Measurements from ENCODE around the gene FBXL7. TPM values are rescaled to one million over a fixed set of nuclear protein-coding genes. Genes with fewer than 3 reads are reported as not detected.

The FBXL7 gene
- polyA plus RNA-seq, 3 donors, result not detected

GRCh38 chr5:15844871-15845270 lies 344.9 kb downstream of the FBXL7 start:
- no peak for DNase-seq
- no peak for TF ChIP-seq CTCF (IDR thresholded peaks at IDR 0.05)
- intact Hi-C loops (cut with micrococcal nuclease), result no loop called here
- H3K27me3 ChIP-seq (ENCODE audit: control insufficient read depth in 2 of 2, insufficient read depth in 2 of 2, low read length in 2 of 2), result no peaks in the 10 kb centered on the region
- no peaks in the 10 kb centered on the region for H3K4me1 Mint-ChIP-seq
- no peak overlapping the region for H3K4me2 ChIP-seq (replicated peaks; ENCODE audit: extremely low read depth, low read length, poor library complexity, severe bottlenecking)
- H3K9me3 Mint-ChIP-seq, result peaks cover 6 to 28% (median 17%) of the 10 kb centered on the region in 7 donors
- no peaks in the 10 kb centered on the region for H4K20me1 ChIP-seq (ENCODE audit: insufficient read depth, low read length)
- peaks cover 19 to 28% of the 10 kb centered on the region in 2 donors for H3K9me3 ChIP-seq (replicated peaks in 1 of 2; ENCODE audit: control insufficient read depth in 1 of 2, insufficient read depth in 1 of 2, low read length in 2 of 2)
- no peaks in the 10 kb centered on the region for H3K79me2 ChIP-seq (ENCODE audit: insufficient read depth, low read length)
- H3K36me3 Mint-ChIP-seq, result no peaks in the 10 kb centered on the region
- 81% methylated on average over 2 of the region's 3 CpGs for WGBS (ENCODE audit: insufficient coverage)
- H2AFZ ChIP-seq (ENCODE audit: insufficient read depth, low read depth, low read length, poor library complexity, severe bottlenecking), result no peak overlapping the region
- no peak overlapping the region for H3K4me3 ChIP-seq (replicated peaks in 1 of 3; ENCODE audit: low read depth in 2 of 3, low read length in 3 of 3)
- H3K4me3 Mint-ChIP-seq, result no peak overlapping the region
- H3K36me3 ChIP-seq (replicated peaks in 1 of 2; ENCODE audit: control insufficient read depth in 1 of 2, insufficient read depth in 2 of 2, low read length in 2 of 2), result no peaks in the 10 kb centered on the region
- H3K4me1 ChIP-seq (ENCODE audit: control insufficient read depth in 1 of 2, insufficient read depth in 2 of 2, low read length in 2 of 2), result no peaks in the 10 kb centered on the region
- no peak overlapping the region for H3K9ac ChIP-seq (ENCODE audit: insufficient read depth, low read length, poor library complexity, severe bottlenecking)
- H3K27me3 Mint-ChIP-seq (ENCODE audit: low read depth in 3 of 3), result no peaks in the 10 kb centered on the region
- H3K27ac Mint-ChIP-seq, result no peak overlapping the region
- no peak overlapping the region for H3K27ac ChIP-seq (ENCODE audit: low read depth in 1 of 2, low read length in 2 of 2)

GRCh38 chr5:15850536-15850935 lies 350.6 kb downstream of the FBXL7 start:
- no peaks in the 10 kb centered on the region for H4K20me1 ChIP-seq (ENCODE audit: insufficient read depth, low read length)
- H3K9me3 ChIP-seq (replicated peaks in 1 of 2; ENCODE audit: control insufficient read depth in 1 of 2, insufficient read depth in 1 of 2, low read length in 2 of 2), result peaks cover 0 to 23% of the 10 kb centered on the region in 2 donors
- Mint-ChIP-seq H3K4me1 (no peaks in the 10 kb centered on the region), H3K27me3 (ENCODE audit: low read depth in 3 of 3) (peaks cover 0 to 7% (median 0%) of the 10 kb centered on the region in 3 donors), H3K36me3 (no peaks in the 10 kb centered on the region), H3K4me3 (no peak overlapping the region), H3K9me3 (peaks cover 0 to 25% (median 11%) of the 10 kb centered on the region in 7 donors), H3K27ac (no peak overlapping the region)
- DNase-seq, result no peak
- H3K4me2 ChIP-seq (replicated peaks; ENCODE audit: extremely low read depth, low read length, poor library complexity, severe bottlenecking), result no peak overlapping the region
- no peak overlapping the region for H2AFZ ChIP-seq (ENCODE audit: insufficient read depth, low read depth, low read length, poor library complexity, severe bottlenecking)
- no peak overlapping the region for H3K9ac ChIP-seq (ENCODE audit: insufficient read depth, low read length, poor library complexity, severe bottlenecking)
- H3K79me2 ChIP-seq (ENCODE audit: insufficient read depth, low read length), result no peaks in the 10 kb centered on the region
- no peaks in the 10 kb centered on the region for H3K4me1 ChIP-seq (ENCODE audit: control insufficient read depth in 1 of 2, insufficient read depth in 2 of 2, low read length in 2 of 2)
- intact Hi-C loops (cut with micrococcal nuclease), result no loop called here
- WGBS (ENCODE audit: insufficient coverage), result 17% methylated on average over 2 of the region's 5 CpGs
- no peak overlapping the region for H3K4me3 ChIP-seq (replicated peaks in 1 of 3; ENCODE audit: low read depth in 2 of 3, low read length in 3 of 3)
- no peak for TF ChIP-seq CTCF (IDR thresholded peaks at IDR 0.05)
- H3K27me3 ChIP-seq (ENCODE audit: control insufficient read depth in 2 of 2, insufficient read depth in 2 of 2, low read length in 2 of 2), result no peaks in the 10 kb centered on the region
- H3K27ac ChIP-seq (ENCODE audit: low read depth in 1 of 2, low read length in 2 of 2), result no peak overlapping the region
- H3K36me3 ChIP-seq (replicated peaks in 1 of 2; ENCODE audit: control insufficient read depth in 1 of 2, insufficient read depth in 2 of 2, low read length in 2 of 2), result no peaks in the 10 kb centered on the region

Data from CD14-positive monocyte (primary cell).